ENCODE data around the gene TSPY4.
"Not testable (repeated sequence)": the region's sequence is repeated elsewhere in the genome, so short reads cannot be mapped to it uniquely, and the experiment has no call there.

TSPY4 gene, protein sequence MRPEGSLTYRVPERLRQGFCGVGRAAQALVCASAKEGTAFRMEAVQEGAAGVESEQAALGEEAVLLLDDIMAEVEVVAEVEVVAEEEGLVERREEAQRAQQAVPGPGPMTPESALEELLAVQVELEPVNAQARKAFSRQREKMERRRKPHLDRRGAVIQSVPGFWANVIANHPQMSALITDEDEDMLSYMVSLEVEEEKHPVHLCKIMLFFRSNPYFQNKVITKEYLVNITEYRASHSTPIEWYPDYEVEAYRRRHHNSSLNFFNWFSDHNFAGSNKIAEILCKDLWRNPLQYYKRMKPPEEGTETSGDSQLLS

GRCh38 chrY:9337164-9337563 is at the start of gene TSPY4:
TSPY4 (plus strand) TSS chrY:9337464; CDS start chrY:9337510, 46 bp downstream.
- FAIRE-seq: not testable (repeated sequence)

DNA sequence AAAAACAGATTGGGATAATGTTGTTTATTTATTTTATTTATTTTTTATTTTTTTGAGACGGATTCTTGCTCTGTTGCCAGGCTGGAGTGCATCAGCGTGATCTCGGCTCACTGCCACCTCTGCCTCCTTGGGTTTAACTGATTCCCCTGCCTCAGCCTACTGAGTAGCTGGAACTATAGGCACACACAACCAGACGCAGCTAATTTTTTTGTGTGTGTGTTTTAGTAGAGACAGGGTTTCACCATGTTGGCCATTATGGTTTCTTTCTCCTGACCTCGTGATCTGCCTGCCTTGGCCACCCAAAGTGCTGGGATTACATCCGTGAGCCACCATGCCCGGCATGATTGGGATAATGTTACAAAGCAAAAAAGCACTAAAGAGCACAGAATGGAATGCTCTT is 16.3 kb upstream of the TSPY4 start:
- FAIRE-seq: no peak
- no peak for DNase-seq (ENCODE audit: low spot score)

More at GRCh38 chrY:9337164-9337563, at the start of gene TSPY4:
- not testable (repeated sequence) for DNase-seq (ENCODE audit: low spot score)

DNA sequence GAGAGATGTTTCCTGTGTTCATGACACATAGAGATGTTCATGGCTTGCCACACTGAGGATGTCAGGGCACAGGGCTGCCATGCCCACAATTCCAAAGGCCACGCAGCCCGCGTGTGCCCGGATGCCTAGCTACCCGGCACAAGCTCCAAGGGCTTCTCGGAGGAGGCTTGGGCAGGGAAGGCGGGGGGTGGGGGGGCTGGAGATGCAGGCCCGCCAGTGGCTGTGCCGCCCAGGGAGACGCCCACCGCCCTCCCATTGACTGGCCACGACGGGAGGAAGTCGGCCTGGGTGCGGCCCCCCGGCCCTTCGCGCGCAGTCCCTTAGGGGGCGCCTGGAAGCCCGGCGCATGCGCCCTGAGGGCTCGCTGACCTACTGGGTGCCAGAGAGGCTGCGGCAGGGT is 20.2 kb downstream of the TSPY4 start, which contains the start of gene TSPY8:
Gene TSPY8 (plus strand): TSS at position 301 of the 400 bp plus-strand sequence. CDS start 46 bp downstream, at position 347.
- DNase-seq (ENCODE audit: low spot score); FAIRE-seq: not testable (repeated sequence)
